Parathyroid adenoma (tissue), 2 donors: Measurements from ENCODE around the gene ATG2A.

Experiments used
- H2AFZ ChIP-seq: fragments of 300-600 bp; sonication (generic); one replicate; pipeline ENCODE4 v1.7.0; 2017; ENCODE audit warnings: antibody characterized with exemption, mild to moderate bottlenecking
- H3K27ac ChIP-seq: fragments of 300-600 bp; sonication (generic); one replicate; pipeline ENCODE4 v1.7.0; 2017
- H3K27me3 ChIP-seq: fragments of 300-600 bp; sonication (generic); one replicate; pipeline ENCODE4 v1.7.0; 2017; ENCODE audit warnings: low read length; ENCODE audit not compliant: control insufficient read depth, insufficient read depth
- H3K36me3 ChIP-seq: fragments of 300-600 bp; sonication (generic); one replicate; pipeline ENCODE4 v1.7.0; 2017; ENCODE audit warnings: low read length; ENCODE audit not compliant: control insufficient read depth, insufficient read depth
- H3K4me1 ChIP-seq: fragments of 300-600 bp; sonication (generic); one replicate; pipeline ENCODE4 v1.7.0; 2017; ENCODE audit warnings: control low read depth
- H3K4me2 ChIP-seq: fragments of 300-600 bp; sonication (generic); one replicate; pipeline ENCODE4 v1.7.0; 2017; ENCODE audit warnings: low read length
- H3K4me3 ChIP-seq: fragments of 300-600 bp; sonication (generic); one replicate; pipeline ENCODE4 v1.7.0; 2017; ENCODE audit warnings: low read depth, low read length
- H3K79me2 ChIP-seq: fragments of 300-600 bp; sonication (generic); one replicate; pipeline ENCODE4 v1.7.0; 2017; ENCODE audit warnings: control low read depth
- H3K9ac ChIP-seq: fragments of 300-600 bp; sonication (generic); one replicate; pipeline ENCODE4 v1.7.0; 2017; ENCODE audit warnings: mild to moderate bottlenecking
- H3K9me3 ChIP-seq: fragments of 300-600 bp; sonication (generic); one replicate; pipeline ENCODE4 v1.7.0; 2017; ENCODE audit warnings: low read length; ENCODE audit not compliant: control insufficient read depth
- CTCF ChIP-seq: fragments of 300-600 bp; sonication (generic); IDR thresholded peaks from one replicate; pipeline ENCODE4 v1.7.0; 2017; ENCODE audit warnings: antibody characterized with exemption, mild to moderate bottlenecking
- donor health status: primary hyperparathyroidism.

ATG2A gene

GRCh38 chr11:64852804-64853509, 64.1 kb downstream of the ATG2A start:
- no peaks in the 10 kb centered on the region for H3K27me3 ChIP-seq
- H3K9ac ChIP-seq = no peak overlapping the region
- no peaks in the 10 kb centered on the region for H3K36me3 ChIP-seq
- H2AFZ ChIP-seq = no peak overlapping the region
- no peak overlapping the region for H3K4me3 ChIP-seq
- H3K27ac ChIP-seq = no peak overlapping the region
- H3K79me2 ChIP-seq = no peaks in the 10 kb centered on the region
- no peak for TF ChIP-seq CTCF
- no peaks in the 10 kb centered on the region for H3K4me1 ChIP-seq
- no peaks in the 10 kb centered on the region for H3K9me3 ChIP-seq
- no peak overlapping the region for H3K4me2 ChIP-seq

- Histone ChIP-seq H3K27me3 (no peaks in the 10 kb centered on the region), H3K4me2 (no peak overlapping the region), H3K9me3 (no peaks in the 10 kb centered on the region), H3K9ac (no peak overlapping the region), H3K36me3 (no peaks in the 10 kb centered on the region), H3K4me1 (no peaks in the 10 kb centered on the region), H3K4me3 (no peak overlapping the region), H2AFZ (no peak overlapping the region), H3K27ac (no peak overlapping the region), H3K79me2 (no peaks in the 10 kb centered on the region)
- no peak for TF ChIP-seq CTCF
Measured at GRCh38 chr11:64851831-64852351, 65.1 kb downstream of the ATG2A start.

- H3K36me3 ChIP-seq = no peaks in the 10 kb centered on the region
- H3K27ac ChIP-seq = no peak overlapping the region
- H3K79me2 ChIP-seq = no peaks in the 10 kb centered on the region
- no peaks in the 10 kb centered on the region for H3K4me1 ChIP-seq
- H3K27me3 ChIP-seq = no peaks in the 10 kb centered on the region
- H3K4me3 ChIP-seq = no peak overlapping the region
- H2AFZ ChIP-seq = no peak overlapping the region
- H3K9ac ChIP-seq = no peak overlapping the region
- no peaks in the 10 kb centered on the region for H3K9me3 ChIP-seq
- no peak for TF ChIP-seq CTCF
- no peak overlapping the region for H3K4me2 ChIP-seq
Measured at GRCh38 chr11:64850979-64851567, 65.9 kb downstream of the ATG2A start.

- Histone ChIP-seq H3K36me3 (no peaks in the 10 kb centered on the region), H2AFZ (no peak overlapping the region), H3K27ac (no peak overlapping the region), H3K4me3 (no peak overlapping the region), H3K9me3 (no peaks in the 10 kb centered on the region), H3K4me1 (no peaks in the 10 kb centered on the region), H3K9ac (no peak overlapping the region), H3K4me2 (no peak overlapping the region), H3K79me2 (no peaks in the 10 kb centered on the region), H3K27me3 (no peaks in the 10 kb centered on the region)
- no peak for TF ChIP-seq CTCF
Measured at GRCh38 chr11:64849598-64850356, 67.2 kb downstream of the ATG2A start.
